ENCODE results near the gene ADARB2. TPM values are rescaled to one million over a fixed set of nuclear protein-coding genes. Genes with fewer than 3 reads are reported as not detected.

The ADARB2 gene
- total RNA-seq, 6 donors from 2014 or later, result 0.69 to 5.2 (median 1.8) TPM

DNA sequence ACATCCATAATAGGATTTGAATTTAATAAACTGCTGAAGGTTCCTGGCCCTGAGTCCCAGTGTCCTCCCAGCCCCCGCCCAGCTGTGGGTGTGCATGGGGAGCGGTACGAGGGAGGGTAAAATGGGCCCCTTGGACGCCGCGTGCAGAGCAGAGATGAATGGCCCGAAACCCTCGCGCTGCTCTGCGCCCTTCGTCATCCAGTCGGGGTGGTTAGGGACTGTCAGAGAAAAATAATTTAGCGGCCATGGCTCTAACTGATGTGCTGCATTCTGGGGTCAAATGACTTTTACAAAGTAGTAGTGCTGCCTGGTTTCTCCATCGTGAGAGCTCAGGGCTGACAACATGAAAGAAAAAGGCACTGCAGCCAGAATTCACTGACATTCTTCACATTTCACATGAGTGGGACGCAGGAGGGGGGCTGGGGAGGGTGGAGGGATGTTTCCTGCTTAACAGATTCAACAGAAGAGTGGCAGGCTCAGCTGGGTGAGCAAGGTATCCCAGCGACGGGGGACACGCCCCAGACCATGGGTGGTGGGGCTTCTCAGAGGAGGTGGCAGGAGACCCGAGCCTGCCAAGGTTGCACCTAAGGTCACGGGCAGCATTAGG lies 376.7 kb downstream of the ADARB2 start:
- TF ChIP-seq EP300 (IDR thresholded peaks at IDR 0.05) (no peak), CTCF (IDR thresholded peaks at IDR 0.05) (no peak), POLR2AphosphoS5 (IDR thresholded peaks at IDR 0.05) (no peak)
- WGBS, 2 donors, result 36 to 67% methylated on average over 20 of the region's 20 CpGs
- Histone ChIP-seq H3K36me3 (no peaks in the 10 kb centered on the region), H3K9me3 (no peaks in the 10 kb centered on the region), H3K27me3 (peaks cover 0 to 10% (median 0%) of the 10 kb centered on the region in 4 donors), H3K27ac (no peak overlapping the region), H3K4me1 (peaks cover 0 to 11% (median 0%) of the 10 kb centered on the region in 4 donors), H3K4me3 (no peak overlapping the region)
- DNase-seq, result no peak
- peak; percentile 37 to 60 for ATAC-seq (ENCODE audit: low FRiP score in 2 of 2)

GRCh38 chr10:1360011-1360557 lies 377.2 kb downstream of the ADARB2 start:
- H3K9me3 ChIP-seq, result no peaks in the 10 kb centered on the region
- no peak for TF ChIP-seq POLR2A (IDR thresholded peaks at IDR 0.05)
- no peak for TF ChIP-seq EP300 (IDR thresholded peaks at IDR 0.05)
- TF ChIP-seq CTCF (IDR thresholded peaks at IDR 0.05), result no peak
- TF ChIP-seq POLR2AphosphoS5 (IDR thresholded peaks at IDR 0.05), result no peak
- 81 to 83% methylated on average over 10 to 19 of the region's 19 CpGs for WGBS, 2 donors
- no peaks in the 10 kb centered on the region for H3K36me3 ChIP-seq
- ATAC-seq (ENCODE audit: low FRiP score in 2 of 2) (peak in 1 of 2 donors; percentile 21), DNase-seq (peak in 1 of 2 donors; percentile 56)
- peaks cover 0 to 10% (median 0%) of the 10 kb centered on the region in 4 donors for H3K27me3 ChIP-seq
- H3K4me3 ChIP-seq, result no peak overlapping the region
- peaks cover 0 to 11% (median 0%) of the 10 kb centered on the region in 4 donors for H3K4me1 ChIP-seq
- no peak overlapping the region for H3K27ac ChIP-seq

DNA sequence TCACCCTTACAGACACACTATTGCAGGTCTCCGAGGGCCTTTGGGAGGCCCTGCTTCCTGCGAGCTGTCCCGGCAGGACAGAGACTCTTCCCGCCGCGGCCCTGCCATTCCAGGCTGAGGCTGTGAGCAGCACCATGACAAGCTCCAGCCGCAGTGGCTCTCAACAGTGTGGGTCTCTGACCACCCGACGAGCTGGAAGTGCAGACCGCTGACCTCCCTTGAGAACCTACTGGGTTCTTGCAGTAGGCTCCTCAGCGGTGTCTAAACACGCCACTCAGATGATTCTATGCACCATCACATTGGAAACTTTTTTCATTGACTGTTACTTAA lies 377.7 kb downstream of the ADARB2 start:
- TF ChIP-seq POLR2AphosphoS5 (IDR thresholded peaks at IDR 0.05), result no peak
- no peak for TF ChIP-seq POLR2A (IDR thresholded peaks at IDR 0.05)
- no peak for TF ChIP-seq CTCF (IDR thresholded peaks at IDR 0.05)
- TF ChIP-seq EP300 (IDR thresholded peaks at IDR 0.05), result no peak
- Histone ChIP-seq H3K27me3 (peaks cover 0 to 10% (median 0%) of the 10 kb centered on the region in 4 donors), H3K27ac (no peak overlapping the region), H3K4me3 (no peak overlapping the region), H3K9me3 (no peaks in the 10 kb centered on the region), H3K4me1 (peaks cover 0 to 11% (median 0%) of the 10 kb centered on the region in 4 donors), H3K36me3 (no peaks in the 10 kb centered on the region)
- DNase-seq (no peak), ATAC-seq (ENCODE audit: low FRiP score in 2 of 2) (no peak)
- WGBS, 2 donors, result 82 to 88% methylated on average over 12 of the region's 12 CpGs

- Histone ChIP-seq H3K4me3 (no peak overlapping the region), H3K9me3 (no peaks in the 10 kb centered on the region), H3K27ac (no peak overlapping the region), H3K4me1 (peaks cover 0 to 11% (median 0%) of the 10 kb centered on the region in 4 donors), H3K36me3 (no peaks in the 10 kb centered on the region), H3K27me3 (peaks cover 0 to 10% (median 0%) of the 10 kb centered on the region in 4 donors)
- 56 to 59% methylated on average over 9 of the region's 9 CpGs for WGBS, 2 donors
- TF ChIP-seq POLR2A (IDR thresholded peaks at IDR 0.05), result no peak
- TF ChIP-seq EP300 (IDR thresholded peaks at IDR 0.05), result no peak
- TF ChIP-seq CTCF (IDR thresholded peaks at IDR 0.05), result no peak
- TF ChIP-seq POLR2AphosphoS5 (IDR thresholded peaks at IDR 0.05), result no peak
- ATAC-seq (ENCODE audit: low FRiP score in 2 of 2) (no peak), DNase-seq (no peak)
Observed at GRCh38 chr10:1358860-1359625, 378.3 kb downstream of the ADARB2 start.
